Smooth muscle cell (in vitro differentiated cells): ENCODE data around the gene SCAF4. TPM values are rescaled to one million over a fixed set of nuclear protein-coding genes. Genes with fewer than 3 reads are reported as not detected.

Experiments
- DNase-seq: peaks from one replicate; lab custom pipeline; 2025; ENCODE audit not compliant: unreplicated experiment; lab: John Stamatoyannopoulos, UW
- H2AFZ ChIP-seq: fragments of 200-600 bp; sonication (generic); 2 replicates; pipeline ENCODE4 v1.6.0; 2016; ENCODE audit warnings: antibody characterized with exemption, low read depth, mild to moderate bottlenecking
- H3F3A ChIP-seq: fragments of 200-600 bp; sonication (generic); 2 replicates; pipeline ENCODE4 v1.6.0; 2017; ENCODE audit warnings: antibody characterized with exemption, low read depth
- H3K27ac ChIP-seq: fragments of 200-600 bp; sonication (generic); 2 replicates; pipeline ENCODE4 v1.5.1; 2016; ENCODE audit warnings: low read depth, mild to moderate bottlenecking
- H3K27me3 ChIP-seq: fragments of 200-600 bp; sonication (generic); 2 replicates; pipeline ENCODE4 v1.6.1; 2016; ENCODE audit warnings: low read depth, mild to moderate bottlenecking
- H3K36me3 ChIP-seq: fragments of 200-600 bp; sonication (generic); 2 replicates; pipeline ENCODE4 v1.5.1; 2016; ENCODE audit warnings: low read depth
- H3K4me1 ChIP-seq: fragments of 200-600 bp; sonication (generic); 2 replicates; pipeline ENCODE4 v1.5.1; 2016; ENCODE audit warnings: low read depth
- H3K4me2 ChIP-seq: fragments of 200-600 bp; sonication (generic); 2 replicates; pipeline ENCODE4 v1.6.0; 2016; ENCODE audit warnings: mild to moderate bottlenecking
- H3K4me3 ChIP-seq: fragments of 200-600 bp; sonication (generic); 2 replicates; pipeline ENCODE4 v1.5.1; 2016; ENCODE audit warnings: mild to moderate bottlenecking
- H3K79me2 ChIP-seq: fragments of 200-600 bp; sonication (generic); 2 replicates; pipeline ENCODE4 v1.6.0; 2016; ENCODE audit warnings: low read depth, mild to moderate bottlenecking
- H3K9ac ChIP-seq: fragments of 200-600 bp; sonication (generic); 2 replicates; pipeline ENCODE4 v1.6.0; 2016; ENCODE audit warnings: low read depth
- H3K9me3 ChIP-seq: fragments of 200-600 bp; sonication (generic); replicated peaks from 2 replicates; pipeline ENCODE4 v1.5.1; 2016; ENCODE audit warnings: low read depth
- H4K20me1 ChIP-seq: fragments of 200-600 bp; sonication (generic); 2 replicates; pipeline ENCODE4 v1.6.0; 2016; ENCODE audit warnings: low read depth
- WGBS: methylation state at CpG from one replicate; pipeline ENCODE4 v1.1.7; 2016; ENCODE audit warnings: low lambda C conversion rate; 5-methylcytosine and 5-hydroxymethylcytosine counted together
- polyA plus RNA-seq: library from polyadenylated mRNA; unstranded; fragments of >200 nt; fragmentation: Nextera tagmentation; extraction: Ambion mirVana; gene quantifications from 2 replicates; pipeline ENCODE4 v1.2.1, GENCODE V29; 2016
- total RNA-seq: library from RNA; depleted of rRNA; stranded (reverse); fragments of >200 nt; gene quantifications from 2 replicates; pipeline ENCODE4 v1.2.3, GENCODE V29; 2014
- TF ChIP-seq, protein P1 (sequence below): fragments of 200-600 bp; sonication (generic); IDR thresholded peaks from 2 replicates; pipeline ENCODE4 v1.5.1; 2017; ENCODE audit warnings: borderline replicate concordance, mild to moderate bottlenecking, antibody characterized with exemption; ENCODE audit not compliant: insufficient read depth, poor library complexity, severe bottlenecking

The SCAF4 gene
- total and polyA plus RNA-seq, 2 experiments from 2014 or later: 8.7 to 21.8 TPM

DNA sequence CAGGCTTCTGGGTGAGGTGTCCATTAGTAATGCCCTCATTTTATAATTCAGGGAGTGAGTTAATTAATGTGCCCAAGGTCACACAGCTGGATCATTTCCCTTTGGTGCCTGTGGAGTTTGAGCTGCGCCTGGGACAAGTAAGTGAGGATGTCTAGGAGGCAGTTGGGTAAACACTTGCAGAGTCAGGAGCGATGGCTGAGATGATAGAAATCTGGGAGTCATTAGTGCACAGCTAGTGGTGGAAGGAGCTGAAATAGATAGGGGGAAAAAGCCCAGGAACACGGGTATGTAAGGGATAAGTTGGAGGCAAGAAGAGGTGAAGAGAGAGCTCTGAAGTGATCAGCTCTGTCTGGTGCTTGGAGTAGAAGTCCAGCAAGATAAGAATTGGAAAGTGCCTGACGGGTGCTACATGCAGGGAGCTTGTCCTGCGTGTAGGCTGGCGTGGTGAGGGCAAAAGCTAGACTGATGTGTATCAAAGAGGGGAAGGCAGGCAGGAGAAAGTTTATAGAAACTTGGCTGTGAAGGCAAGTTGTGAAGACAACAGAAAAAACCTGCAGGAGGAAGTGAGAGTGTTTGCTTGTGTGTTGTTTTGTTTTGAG, 1.7 kb upstream of the SCAF4 start:
- no peak overlapping the region for H3K4me3 ChIP-seq
- no peak for DNase-seq
- H3K36me3 ChIP-seq: no peaks in the 10 kb centered on the region
- H3K4me1 ChIP-seq: peaks cover 31% of the 10 kb centered on the region
- H4K20me1 ChIP-seq: peaks cover 26% of the 10 kb centered on the region
- no peaks in the 10 kb centered on the region for H3K27me3 ChIP-seq
- H3K27ac ChIP-seq: no peak overlapping the region
- peaks cover 30% of the 10 kb centered on the region for H3K79me2 ChIP-seq
- no peaks in the 10 kb centered on the region for H3K9me3 ChIP-seq
- peak overlapping the region; percentile 78 for H2AFZ ChIP-seq
- H3K4me2 ChIP-seq: peak overlapping the region; percentile 86
- WGBS: 75% methylated on average over 6 of the region's 6 CpGs
- TF ChIP-seq, protein P1, sequence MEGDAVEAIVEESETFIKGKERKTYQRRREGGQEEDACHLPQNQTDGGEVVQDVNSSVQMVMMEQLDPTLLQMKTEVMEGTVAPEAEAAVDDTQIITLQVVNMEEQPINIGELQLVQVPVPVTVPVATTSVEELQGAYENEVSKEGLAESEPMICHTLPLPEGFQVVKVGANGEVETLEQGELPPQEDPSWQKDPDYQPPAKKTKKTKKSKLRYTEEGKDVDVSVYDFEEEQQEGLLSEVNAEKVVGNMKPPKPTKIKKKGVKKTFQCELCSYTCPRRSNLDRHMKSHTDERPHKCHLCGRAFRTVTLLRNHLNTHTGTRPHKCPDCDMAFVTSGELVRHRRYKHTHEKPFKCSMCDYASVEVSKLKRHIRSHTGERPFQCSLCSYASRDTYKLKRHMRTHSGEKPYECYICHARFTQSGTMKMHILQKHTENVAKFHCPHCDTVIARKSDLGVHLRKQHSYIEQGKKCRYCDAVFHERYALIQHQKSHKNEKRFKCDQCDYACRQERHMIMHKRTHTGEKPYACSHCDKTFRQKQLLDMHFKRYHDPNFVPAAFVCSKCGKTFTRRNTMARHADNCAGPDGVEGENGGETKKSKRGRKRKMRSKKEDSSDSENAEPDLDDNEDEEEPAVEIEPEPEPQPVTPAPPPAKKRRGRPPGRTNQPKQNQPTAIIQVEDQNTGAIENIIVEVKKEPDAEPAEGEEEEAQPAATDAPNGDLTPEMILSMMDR: no peak
- no peaks in the 10 kb centered on the region for H3F3A ChIP-seq
- H3K9ac ChIP-seq: no peak overlapping the region

DNA sequence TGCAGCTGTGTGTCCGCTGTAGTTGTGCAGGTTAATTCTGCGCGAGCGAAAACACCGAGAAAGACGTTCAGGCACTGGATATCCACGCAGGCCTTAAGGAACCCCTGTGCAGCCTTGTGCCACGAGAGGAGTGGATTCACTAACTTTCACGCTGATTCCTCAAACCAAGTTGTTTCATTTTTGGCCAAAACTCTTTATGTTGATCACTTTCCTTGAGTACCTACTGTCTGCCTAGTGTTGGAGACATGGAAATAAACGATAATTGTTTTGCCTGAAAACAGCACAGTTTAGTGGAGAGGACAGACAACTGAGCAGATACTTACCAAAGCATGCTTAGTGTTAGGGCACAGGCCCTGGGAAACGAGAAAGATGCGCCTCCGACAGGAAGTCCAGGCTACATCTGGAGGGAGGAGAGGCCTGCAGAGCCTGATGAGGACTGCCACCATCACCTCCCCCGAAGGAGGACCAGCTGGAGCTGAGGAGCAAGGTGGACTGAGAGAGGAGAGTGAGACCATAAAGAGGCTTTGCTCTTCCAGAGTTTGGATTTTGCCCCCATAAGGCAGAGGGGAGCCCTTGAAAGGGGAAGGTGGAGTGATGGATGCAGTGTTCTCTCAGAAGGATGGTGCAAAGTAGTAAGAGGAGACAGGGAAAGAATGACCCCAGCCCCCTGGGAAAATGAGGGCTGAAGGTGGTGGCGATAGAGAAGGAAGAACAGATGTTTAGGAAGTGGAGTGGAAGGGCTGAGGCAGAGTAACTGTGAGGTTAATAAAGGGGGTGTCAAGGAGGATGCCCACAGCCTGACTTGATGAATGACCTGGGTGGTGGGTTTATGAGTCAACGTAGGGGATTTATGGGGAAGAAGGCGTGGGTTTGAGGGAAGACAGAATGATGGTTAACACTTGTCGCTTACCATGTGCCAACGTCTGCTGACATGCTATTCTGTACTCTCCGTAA, 956 bp upstream of the SCAF4 start:
- DNase-seq: no peak
- TF ChIP-seq, protein P1: no peak

DNA sequence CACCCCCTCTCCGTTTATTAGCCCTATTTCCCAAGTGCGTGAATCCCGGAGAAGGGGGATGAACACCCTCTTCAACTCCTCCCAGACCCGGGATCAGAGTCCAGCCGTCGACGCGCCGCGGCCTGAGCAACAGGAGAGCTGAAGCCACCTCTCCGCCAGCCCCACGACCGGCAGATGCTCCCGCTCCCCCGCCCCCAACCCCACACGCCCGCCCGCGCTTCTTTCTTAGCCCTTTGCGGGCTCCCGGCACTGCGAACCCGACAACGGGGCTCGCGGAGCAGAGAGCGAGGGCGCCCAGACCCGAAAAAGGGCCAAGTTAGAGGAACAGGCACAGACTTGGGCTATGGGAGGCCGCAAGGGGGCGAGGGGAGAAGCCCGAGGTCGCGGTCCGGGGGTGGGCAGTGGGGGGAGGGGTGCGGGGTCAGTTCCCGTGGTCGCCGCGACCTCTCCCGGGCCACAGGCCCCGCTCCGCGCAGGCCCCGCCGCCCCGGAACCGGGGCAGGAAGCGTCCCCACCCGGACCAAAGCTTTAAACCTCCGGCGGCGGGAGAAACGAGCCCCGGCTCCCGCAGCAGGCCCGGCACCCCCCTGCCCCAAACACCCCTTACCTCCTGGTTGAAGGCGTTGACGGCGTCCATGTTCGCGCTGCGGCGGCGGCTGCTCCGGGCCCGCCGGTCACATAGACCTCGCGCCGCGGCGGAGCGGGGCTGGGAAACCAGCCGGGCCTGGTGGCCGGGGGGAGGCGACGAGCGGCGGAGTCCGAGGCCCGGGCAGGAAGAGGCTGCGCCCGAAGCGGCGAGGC, 662 bp downstream of the SCAF4 start:
- H2AFZ ChIP-seq: peak overlapping the region; percentile 76
- no peaks in the 10 kb centered on the region for H3K9me3 ChIP-seq
- no peaks in the 10 kb centered on the region for H3K27me3 ChIP-seq
- TF ChIP-seq, protein P1: peak; percentile 28
- DNase-seq: peak; percentile 43
- H3K36me3 ChIP-seq: no peaks in the 10 kb centered on the region
- H3K79me2 ChIP-seq: peaks cover 54% of the 10 kb centered on the region
- H3K9ac ChIP-seq: peak overlapping the region; percentile 96
- H3K4me3 ChIP-seq: peak overlapping the region; percentile 98
- WGBS: 0% methylated on average over 37 of the region's 86 CpGs
- H3K4me1 ChIP-seq: peaks cover 34% of the 10 kb centered on the region
- peak overlapping the region; percentile 95 for H3K4me2 ChIP-seq
- H4K20me1 ChIP-seq: peaks cover 50% of the 10 kb centered on the region
- H3K27ac ChIP-seq: peak overlapping the region; percentile 93
- H3F3A ChIP-seq: no peaks in the 10 kb centered on the region

More for the DNA sequence above, 956 bp upstream of the SCAF4 start:
- H3K27ac ChIP-seq: peak overlapping the region; percentile 52
- no peaks in the 10 kb centered on the region for H3K9me3 ChIP-seq
- peaks cover 34% of the 10 kb centered on the region for H3K4me1 ChIP-seq
- peaks cover 37% of the 10 kb centered on the region for H3K79me2 ChIP-seq
- peak overlapping the region; percentile 86 for H3K4me2 ChIP-seq
- no peaks in the 10 kb centered on the region for H3K36me3 ChIP-seq
- H4K20me1 ChIP-seq: peaks cover 34% of the 10 kb centered on the region
- peak overlapping the region; percentile 44 for H3K9ac ChIP-seq
- 27% methylated on average over 20 of the region's 20 CpGs for WGBS
- peak overlapping the region; percentile 78 for H2AFZ ChIP-seq
- no peaks in the 10 kb centered on the region for H3F3A ChIP-seq
- peak overlapping the region; percentile 98 for H3K4me3 ChIP-seq
- no peaks in the 10 kb centered on the region for H3K27me3 ChIP-seq
